Neural cell (in vitro differentiated cells): ENCODE measurements around the gene CYB5A.

Source experiments
- EP300 ChIP-seq: fragments of 450-650 bp; conservative IDR thresholded peaks from 2 replicates; pipeline ENCODE4 v1.6.1; 2014; ENCODE audit warnings: antibody characterized with exemption, mild to moderate bottlenecking, moderate library complexity; ENCODE audit not compliant: poor library complexity, severe bottlenecking
- EZH2 ChIP-seq: fragments of 200-600, 300-800 bp; shearing (Covaris generic), sonication (generic); IDR thresholded peaks from 2 replicates; pipeline ENCODE4 v1.6.1; 2014; ENCODE audit warnings: antibody characterized with exemption, low read length, borderline replicate concordance, mild to moderate bottlenecking; ENCODE audit not compliant: insufficient read depth, poor library complexity, severe bottlenecking
- RAD21 ChIP-seq: fragments of 450-650 bp; conservative IDR thresholded peaks from 2 replicates; pipeline ENCODE4 v1.6.1; 2014; ENCODE audit warnings: antibody characterized with exemption, mild to moderate bottlenecking, moderate library complexity
- TAF1 ChIP-seq: IDR thresholded peaks from 2 replicates; pipeline ENCODE4 v1.6.1; 2012; ENCODE audit warnings: low read depth
- TF ChIP-seq, protein P1 (sequence below): fragments of 450-650 bp; IDR thresholded peaks from 2 replicates; pipeline ENCODE4 v1.5.1; 2014; ENCODE audit warnings: antibody characterized with exemption, mild to moderate bottlenecking, moderate library complexity; ENCODE audit not compliant: poor library complexity, severe bottlenecking

DNA sequence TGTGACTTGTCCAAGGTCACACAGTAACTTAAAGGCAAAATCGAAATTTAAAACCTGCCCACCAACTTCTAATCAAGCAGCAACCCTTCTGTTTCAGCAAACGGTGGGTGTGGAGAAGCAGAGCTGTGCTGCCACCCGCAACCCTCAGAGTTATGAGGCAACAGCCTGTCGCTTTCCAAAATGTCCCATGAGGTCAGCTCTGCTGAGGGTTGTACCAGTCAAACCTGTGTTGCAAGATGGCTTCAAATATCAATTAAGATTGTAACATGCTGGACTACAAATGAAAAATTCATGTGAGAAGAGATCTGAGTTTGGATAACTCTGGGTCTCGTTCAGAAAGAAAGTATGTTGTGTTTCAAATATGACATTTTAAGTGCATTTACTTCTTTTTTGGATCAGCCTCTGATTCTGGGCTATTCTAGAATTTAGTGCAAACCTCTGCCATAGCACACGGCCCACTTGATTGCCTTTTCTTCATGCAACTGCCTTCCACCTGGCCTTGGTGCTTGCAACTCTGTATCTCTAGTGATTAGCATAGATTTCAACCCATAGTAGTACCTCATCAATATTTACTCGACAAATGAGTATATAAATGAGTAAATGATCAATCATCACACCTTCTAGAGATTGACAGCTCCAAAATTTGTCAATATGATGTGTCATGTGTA, 74.2 kb downstream of the CYB5A start:
- TF ChIP-seq, protein P1, sequence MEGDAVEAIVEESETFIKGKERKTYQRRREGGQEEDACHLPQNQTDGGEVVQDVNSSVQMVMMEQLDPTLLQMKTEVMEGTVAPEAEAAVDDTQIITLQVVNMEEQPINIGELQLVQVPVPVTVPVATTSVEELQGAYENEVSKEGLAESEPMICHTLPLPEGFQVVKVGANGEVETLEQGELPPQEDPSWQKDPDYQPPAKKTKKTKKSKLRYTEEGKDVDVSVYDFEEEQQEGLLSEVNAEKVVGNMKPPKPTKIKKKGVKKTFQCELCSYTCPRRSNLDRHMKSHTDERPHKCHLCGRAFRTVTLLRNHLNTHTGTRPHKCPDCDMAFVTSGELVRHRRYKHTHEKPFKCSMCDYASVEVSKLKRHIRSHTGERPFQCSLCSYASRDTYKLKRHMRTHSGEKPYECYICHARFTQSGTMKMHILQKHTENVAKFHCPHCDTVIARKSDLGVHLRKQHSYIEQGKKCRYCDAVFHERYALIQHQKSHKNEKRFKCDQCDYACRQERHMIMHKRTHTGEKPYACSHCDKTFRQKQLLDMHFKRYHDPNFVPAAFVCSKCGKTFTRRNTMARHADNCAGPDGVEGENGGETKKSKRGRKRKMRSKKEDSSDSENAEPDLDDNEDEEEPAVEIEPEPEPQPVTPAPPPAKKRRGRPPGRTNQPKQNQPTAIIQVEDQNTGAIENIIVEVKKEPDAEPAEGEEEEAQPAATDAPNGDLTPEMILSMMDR, result no peak
- TF ChIP-seq TAF1 (no peak), EZH2 (no peak), EP300 (no peak), RAD21 (no peak)
